Measurements from ENCODE around the gene ADSS1. TPM values are rescaled to one million over a fixed set of nuclear protein-coding genes. Genes with fewer than 3 reads are reported as not detected.

ADSS1 gene
- total RNA-seq, 1 experiment from 2014 or later, result 3.2 TPM

GRCh38 chr14:104694475-104694950 is 29.5 kb upstream of the ADSS1 start:
- DNase-seq, result no peak
- no peak overlapping the region for H3K27ac Mint-ChIP-seq (ENCODE audit: unreplicated experiment)
- Histone ChIP-seq H3K9me3 (no peaks in the 10 kb centered on the region), H3K36me3 (ENCODE audit: control insufficient read depth, insufficient read depth, low read length) (peaks cover 1% of the 10 kb centered on the region), H3K4me3 (ENCODE audit: low read depth, low read length) (no peak overlapping the region), H3K27me3 (replicated peaks; ENCODE audit: control insufficient read depth, insufficient read depth, low read length) (no peaks in the 10 kb centered on the region), H3K4me1 (peaks cover 23% of the 10 kb centered on the region)
- no peaks in the 10 kb centered on the region for H3K4me1 Mint-ChIP-seq (ENCODE audit: low read depth, unreplicated experiment)
- H3K27me3 Mint-ChIP-seq (ENCODE audit: insufficient read depth, unreplicated experiment), result no peaks in the 10 kb centered on the region
- intact Hi-C loops (cut with micrococcal nuclease; ENCODE audit: unreplicated experiment), result no loop called here
- no TSS peak for BruUV-seq (replicated peaks)
- peaks cover 28% of the 10 kb centered on the region for H3K36me3 Mint-ChIP-seq (ENCODE audit: insufficient read depth, unreplicated experiment)
- H3K4me3 Mint-ChIP-seq (ENCODE audit: unreplicated experiment), result no peak overlapping the region
- TF ChIP-seq CTCF (IDR thresholded peaks at IDR 0.05; ENCODE audit: insufficient read depth in 1 of 2, low read depth in 1 of 2, low read length in 1 of 2, severe bottlenecking in 1 of 2, unreplicated experiment in 1 of 2), result no peak
- CTCF ChIA-PET, result no interaction called here
- no peaks in the 10 kb centered on the region for H3K9me3 Mint-ChIP-seq (ENCODE audit: unreplicated experiment)
- POLR2A ChIA-PET, result no interaction called here

GRCh38 chr14:104694991-104695659 is 28.9 kb upstream of the ADSS1 start:
- Mint-ChIP-seq H3K4me3 (ENCODE audit: unreplicated experiment) (no peak overlapping the region), H3K27ac (ENCODE audit: unreplicated experiment) (peak overlapping the region; percentile 5), H3K27me3 (ENCODE audit: insufficient read depth, unreplicated experiment) (no peaks in the 10 kb centered on the region), H3K4me1 (ENCODE audit: low read depth, unreplicated experiment) (no peaks in the 10 kb centered on the region), H3K36me3 (ENCODE audit: insufficient read depth, unreplicated experiment) (peaks cover 34% of the 10 kb centered on the region), H3K9me3 (ENCODE audit: unreplicated experiment) (no peaks in the 10 kb centered on the region)
- no TSS peak for BruUV-seq (replicated peaks)
- DNase-seq, result no peak
- ChIA-PET POLR2A (interaction anchor here (0.6 kb wide), 1 partner anchor 8 kb away, joined by 5 read pairs; no protein-coding TSS in a partner anchor), CTCF (no interaction called here)
- Histone ChIP-seq H3K9me3 (no peaks in the 10 kb centered on the region), H3K4me3 (ENCODE audit: low read depth, low read length) (no peak overlapping the region), H3K36me3 (ENCODE audit: control insufficient read depth, insufficient read depth, low read length) (peaks cover 1% of the 10 kb centered on the region), H3K4me1 (peaks cover 23% of the 10 kb centered on the region), H3K27me3 (replicated peaks; ENCODE audit: control insufficient read depth, insufficient read depth, low read length) (no peaks in the 10 kb centered on the region)
- TF ChIP-seq CTCF (IDR thresholded peaks at IDR 0.05; ENCODE audit: insufficient read depth in 1 of 2, low read depth in 1 of 2, low read length in 1 of 2, severe bottlenecking in 1 of 2, unreplicated experiment in 1 of 2), result no peak
- intact Hi-C loops (cut with micrococcal nuclease; ENCODE audit: unreplicated experiment), result no loop called here

GRCh38 chr14:104695660-104696000 is 28.4 kb upstream of the ADSS1 start:
- Mint-ChIP-seq H3K27ac (ENCODE audit: unreplicated experiment) (peak overlapping the region; percentile 5), H3K4me3 (ENCODE audit: unreplicated experiment) (no peak overlapping the region), H3K4me1 (ENCODE audit: low read depth, unreplicated experiment) (no peaks in the 10 kb centered on the region), H3K27me3 (ENCODE audit: insufficient read depth, unreplicated experiment) (no peaks in the 10 kb centered on the region), H3K36me3 (ENCODE audit: insufficient read depth, unreplicated experiment) (peaks cover 39% of the 10 kb centered on the region), H3K9me3 (ENCODE audit: unreplicated experiment) (no peaks in the 10 kb centered on the region)
- Histone ChIP-seq H3K27me3 (replicated peaks; ENCODE audit: control insufficient read depth, insufficient read depth, low read length) (no peaks in the 10 kb centered on the region), H3K4me3 (ENCODE audit: low read depth, low read length) (no peak overlapping the region), H3K36me3 (ENCODE audit: control insufficient read depth, insufficient read depth, low read length) (peaks cover 1% of the 10 kb centered on the region), H3K4me1 (peaks cover 18% of the 10 kb centered on the region), H3K9me3 (no peaks in the 10 kb centered on the region)
- no peak for TF ChIP-seq CTCF (IDR thresholded peaks at IDR 0.05; ENCODE audit: insufficient read depth in 1 of 2, low read depth in 1 of 2, low read length in 1 of 2, severe bottlenecking in 1 of 2, unreplicated experiment in 1 of 2)
- no peak for DNase-seq
- ChIA-PET POLR2A (interaction anchor here (0.6 kb wide), 1 partner anchor 8 kb away, joined by 5 read pairs; no protein-coding TSS in a partner anchor), CTCF (no interaction called here)
- intact Hi-C loops (cut with micrococcal nuclease; ENCODE audit: unreplicated experiment), result no loop called here
- BruUV-seq (replicated peaks), result no TSS peak
